ENCODE results near the gene DEDD.

The DEDD gene

DNA sequence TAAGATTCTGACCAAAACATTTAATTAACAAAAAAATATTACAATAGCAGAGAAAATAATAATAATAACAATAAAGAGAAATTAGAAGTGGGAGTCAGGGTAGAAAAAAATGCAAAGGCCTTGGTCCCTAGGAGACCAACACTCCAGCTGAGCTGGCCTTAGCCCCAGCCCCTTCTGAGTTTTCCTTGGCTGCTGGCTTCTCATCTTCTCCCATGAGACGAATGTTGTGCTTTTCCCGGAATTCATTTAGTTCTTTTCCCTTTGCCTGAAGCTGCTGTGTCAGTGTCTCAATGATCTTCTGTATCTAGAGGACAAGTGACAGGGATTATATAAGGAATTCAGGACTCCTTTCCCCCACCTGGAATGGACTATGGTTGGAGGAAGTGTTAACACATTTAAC lies 31.9 kb downstream of the DEDD start:
- Histone ChIP-seq H3K4me3 (no peak overlapping the region), H3K36me3 (peaks cover 9 to 37% (median 16%) of the 10 kb centered on the region in 3 donors), H3K4me1 (peaks cover 0 to 18% (median 15%) of the 10 kb centered on the region in 4 donors), H3K27ac (no peak overlapping the region), H3K9me3 (no peaks in the 10 kb centered on the region), H3K27me3 (no peaks in the 10 kb centered on the region)
- DNase-seq: peak in 1 of 2 donors; percentile 19
- intact Hi-C loops (cut with DNase I; ENCODE audit: low total_unique reads): no loop called here
- TF ChIP-seq, protein P1, sequence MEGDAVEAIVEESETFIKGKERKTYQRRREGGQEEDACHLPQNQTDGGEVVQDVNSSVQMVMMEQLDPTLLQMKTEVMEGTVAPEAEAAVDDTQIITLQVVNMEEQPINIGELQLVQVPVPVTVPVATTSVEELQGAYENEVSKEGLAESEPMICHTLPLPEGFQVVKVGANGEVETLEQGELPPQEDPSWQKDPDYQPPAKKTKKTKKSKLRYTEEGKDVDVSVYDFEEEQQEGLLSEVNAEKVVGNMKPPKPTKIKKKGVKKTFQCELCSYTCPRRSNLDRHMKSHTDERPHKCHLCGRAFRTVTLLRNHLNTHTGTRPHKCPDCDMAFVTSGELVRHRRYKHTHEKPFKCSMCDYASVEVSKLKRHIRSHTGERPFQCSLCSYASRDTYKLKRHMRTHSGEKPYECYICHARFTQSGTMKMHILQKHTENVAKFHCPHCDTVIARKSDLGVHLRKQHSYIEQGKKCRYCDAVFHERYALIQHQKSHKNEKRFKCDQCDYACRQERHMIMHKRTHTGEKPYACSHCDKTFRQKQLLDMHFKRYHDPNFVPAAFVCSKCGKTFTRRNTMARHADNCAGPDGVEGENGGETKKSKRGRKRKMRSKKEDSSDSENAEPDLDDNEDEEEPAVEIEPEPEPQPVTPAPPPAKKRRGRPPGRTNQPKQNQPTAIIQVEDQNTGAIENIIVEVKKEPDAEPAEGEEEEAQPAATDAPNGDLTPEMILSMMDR (IDR thresholded peaks at IDR 0.05): no peak

DNA sequence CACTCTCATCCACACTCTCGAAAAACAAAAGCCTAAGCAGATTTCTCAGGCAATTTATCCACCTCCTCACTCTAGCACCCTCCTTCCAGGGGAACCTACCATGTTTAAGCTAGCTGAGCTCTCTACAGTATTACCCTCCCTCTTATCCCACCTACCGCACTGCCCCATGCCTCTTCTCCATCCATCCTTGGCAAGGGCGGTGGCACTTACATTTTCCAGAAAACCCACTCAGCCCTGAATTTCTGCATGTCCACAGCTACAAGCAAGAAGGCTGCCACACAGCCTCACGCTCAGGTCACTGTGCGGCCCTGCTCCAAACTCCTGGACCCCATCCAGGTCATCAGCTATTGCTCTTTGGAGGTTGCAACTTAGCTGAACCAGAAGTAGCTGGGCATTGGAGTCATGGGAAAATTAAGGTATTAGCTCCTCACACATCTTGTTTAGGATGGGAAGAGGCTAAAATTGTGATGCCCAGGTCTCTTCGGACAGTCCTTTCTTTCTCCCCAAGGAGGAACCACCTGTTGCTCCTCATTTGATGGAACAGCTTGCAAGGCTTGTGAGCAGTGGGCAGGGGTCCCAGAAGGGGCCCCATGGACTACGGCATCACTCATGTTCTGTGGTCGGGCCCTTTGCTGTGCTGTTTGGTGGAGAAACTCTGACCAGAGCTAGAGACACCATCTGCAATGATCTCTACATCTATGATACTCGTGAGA lies 33.2 kb downstream of the DEDD start:
- intact Hi-C loops (cut with DNase I; ENCODE audit: low total_unique reads): loop anchor here (10.0 kb wide), 1 partner anchor 104 kb away; no protein-coding TSS in a partner anchor
- H3K27ac ChIP-seq: peak overlapping the region; percentile 66 to 72
- H3K4me3 ChIP-seq: peak overlapping the region; percentile 63 to 76
- no peaks in the 10 kb centered on the region for H3K9me3 ChIP-seq
- peaks cover 0 to 18% (median 15%) of the 10 kb centered on the region in 4 donors for H3K4me1 ChIP-seq
- TF ChIP-seq, protein P1 (IDR thresholded peaks at IDR 0.05): no peak
- H3K36me3 ChIP-seq: peaks cover 9 to 37% (median 16%) of the 10 kb centered on the region in 3 donors
- no peak for DNase-seq
- H3K27me3 ChIP-seq: no peaks in the 10 kb centered on the region

DNA sequence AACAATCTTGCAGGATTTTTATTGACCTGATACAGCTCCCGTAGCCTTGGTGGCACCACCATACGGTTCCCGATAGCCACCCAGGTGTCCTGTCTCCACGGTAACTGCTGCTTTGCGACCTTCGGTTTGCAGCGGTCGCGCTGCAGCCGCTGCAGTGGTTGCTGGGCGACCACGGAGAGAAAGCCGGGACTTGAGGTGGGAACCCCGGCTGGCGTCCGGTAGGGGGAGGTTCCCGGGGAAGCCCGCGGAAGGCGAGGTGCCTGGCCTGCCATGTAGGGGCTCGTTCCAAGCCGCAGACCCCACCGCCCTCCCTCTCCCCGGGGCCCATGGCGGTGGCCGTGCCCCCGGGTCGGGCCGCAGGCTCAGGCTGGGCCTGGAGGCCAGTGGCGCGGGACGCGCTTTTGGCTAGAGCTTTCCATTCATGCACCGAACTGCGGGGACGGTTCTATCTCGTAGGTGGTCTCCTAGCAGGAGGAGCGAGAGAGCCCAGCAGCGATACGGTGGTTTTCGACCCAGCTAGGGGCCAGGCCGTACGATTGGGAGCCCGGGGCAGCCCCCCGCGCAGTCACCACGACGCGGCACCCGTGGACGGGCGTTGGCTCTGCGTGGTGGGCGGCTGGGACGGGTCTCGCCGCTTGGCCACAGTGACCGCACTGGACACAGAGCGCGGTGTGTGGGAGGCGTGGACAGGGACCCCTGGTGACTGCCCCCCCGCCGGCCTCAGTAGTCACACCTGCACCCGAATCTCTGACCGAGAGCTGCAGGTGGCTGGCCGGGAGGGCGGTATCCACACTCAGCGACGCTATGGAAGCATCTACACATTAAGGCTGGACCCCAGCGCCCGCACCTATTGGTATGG lies 34.0 kb downstream of the DEDD start, which contains the start of gene KLHDC9:
Gene KLHDC9, plus strand, starts transcription at position 152 of the 859 bp plus-strand sequence. Its CDS starts 175 bp downstream, at position 327.
- H3K27ac ChIP-seq: peak within 1 kb of the TSS; percentile 66 to 72
- H3K4me1 ChIP-seq: peaks cover 0 to 18% (median 15%) of the 10 kb centered on the region in 4 donors
- H3K36me3 ChIP-seq: peaks cover 9 to 37% (median 16%) of the 10 kb centered on the region in 3 donors
- peak; percentile 68 to 83 for DNase-seq
- no peaks in the 10 kb centered on the region for H3K9me3 ChIP-seq
- peak within 1 kb of the TSS; percentile 63 to 76 for H3K4me3 ChIP-seq
- no peaks in the 10 kb centered on the region for H3K27me3 ChIP-seq
- TF ChIP-seq, protein P1 (IDR thresholded peaks at IDR 0.05): no peak
- intact Hi-C loops (cut with DNase I; ENCODE audit: low total_unique reads): loop anchor here (10.0 kb wide), 1 partner anchor 104 kb away; no protein-coding TSS in a partner anchor

DNA sequence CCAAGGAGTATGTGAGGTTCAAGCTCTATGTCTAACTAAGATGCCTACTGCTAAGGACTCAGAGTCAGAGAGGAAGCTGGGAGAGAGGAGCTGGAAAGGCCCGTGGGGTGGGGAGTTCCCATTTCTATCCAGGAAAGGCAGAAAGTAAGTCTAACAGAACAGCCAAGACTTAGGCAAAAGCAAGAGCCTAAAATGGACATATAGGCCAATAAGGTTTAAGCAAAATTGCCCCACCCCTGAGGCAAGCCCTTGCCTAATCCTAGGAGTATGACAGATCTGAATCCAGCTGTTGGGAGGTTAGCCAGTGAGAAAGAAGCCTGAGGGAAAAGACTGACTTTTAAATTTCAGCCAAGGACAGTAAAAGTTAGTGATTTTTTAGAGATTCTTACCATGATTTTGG lies 35.9 kb downstream of the DEDD start:
- Histone ChIP-seq H3K4me1 (peaks cover 0 to 18% (median 15%) of the 10 kb centered on the region in 4 donors), H3K4me3 (no peak overlapping the region), H3K27me3 (no peaks in the 10 kb centered on the region), H3K27ac (no peak overlapping the region), H3K9me3 (no peaks in the 10 kb centered on the region), H3K36me3 (peaks cover 6 to 21% (median 6%) of the 10 kb centered on the region in 3 donors)
- TF ChIP-seq, protein P1 (IDR thresholded peaks at IDR 0.05): no peak
- peak in 1 of 2 donors; percentile 77 for DNase-seq
- intact Hi-C loops (cut with DNase I; ENCODE audit: low total_unique reads): loop anchor here (10.0 kb wide), 1 partner anchor 102 kb away; no protein-coding TSS in a partner anchor

DNA sequence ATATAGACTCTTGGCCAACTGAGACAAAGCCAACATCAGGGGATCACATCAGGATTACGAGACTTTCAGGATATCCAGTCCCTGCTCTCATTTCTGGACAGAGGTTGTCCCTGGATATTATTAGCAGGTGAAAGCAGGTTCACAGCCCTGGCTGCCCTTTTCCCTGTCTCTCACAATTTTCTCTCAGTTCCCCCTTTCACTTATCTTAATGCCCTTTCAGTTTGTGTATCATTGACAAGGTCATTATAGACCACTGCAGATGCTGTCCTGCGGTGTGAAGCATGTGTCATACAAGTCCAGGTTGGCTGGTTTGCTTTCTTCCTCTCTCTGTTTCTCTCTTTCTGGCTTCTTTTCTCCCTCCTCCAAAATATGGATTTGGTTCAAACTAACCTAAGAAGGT lies 36.5 kb downstream of the DEDD start:
- Histone ChIP-seq H3K36me3 (peaks cover under 1 to 16% (median 3%) of the 10 kb centered on the region in 3 donors), H3K27me3 (no peaks in the 10 kb centered on the region), H3K4me1 (peaks cover 0 to 18% (median 15%) of the 10 kb centered on the region in 4 donors), H3K27ac (no peak overlapping the region), H3K9me3 (no peaks in the 10 kb centered on the region), H3K4me3 (no peak overlapping the region)
- TF ChIP-seq, protein P1 (IDR thresholded peaks at IDR 0.05): no peak
- intact Hi-C loops (cut with DNase I; ENCODE audit: low total_unique reads): loop anchor here (10.0 kb wide), 1 partner anchor 101 kb away; no protein-coding TSS in a partner anchor
- no peak for DNase-seq

Measured in tibial artery (tissue), 4 donors.